ENCODE measurements around the gene MEN1. TPM values are rescaled to one million over a fixed set of nuclear protein-coding genes. Genes with fewer than 3 reads are reported as not detected.

MEN1 gene
- total and polyA plus RNA-seq, 8 donors = 8.7 to 25.3 (median 13.5) TPM

GRCh38 chr11:64770120-64770519 lies 40.2 kb downstream of the MEN1 start:
- no peak for ATAC-seq
- peaks cover 0 to 25% (median 7%) of the 10 kb centered on the region in 3 donors for H3K4me1 ChIP-seq
- no peak for DNase-seq
- no peaks in the 10 kb centered on the region for H3K9me3 ChIP-seq
- H3K27me3 ChIP-seq = no peaks in the 10 kb centered on the region
- H3K36me3 ChIP-seq = peaks cover 19 to 100% (median 89%) of the 10 kb centered on the region in 3 donors
- TF ChIP-seq CTCF (IDR thresholded peaks at IDR 0.05) = no peak
- intact Hi-C loops (cut with DNase I) = no loop called here
- 92 to 93% methylated on average over 12 of the region's 12 CpGs for WGBS, 2 donors
- H3K4me3 ChIP-seq = no peak overlapping the region
- H3K27ac ChIP-seq = no peak overlapping the region
- FAIRE-seq = no peak

GRCh38 chr11:64769283-64769682 lies 41.1 kb downstream of the MEN1 start:
- Histone ChIP-seq H3K27ac (no peak overlapping the region), H3K4me1 (peaks cover 0 to 21% (median 7%) of the 10 kb centered on the region in 3 donors), H3K36me3 (peaks cover 19 to 100% (median 90%) of the 10 kb centered on the region in 3 donors), H3K9me3 (no peaks in the 10 kb centered on the region), H3K4me3 (no peak overlapping the region), H3K27me3 (no peaks in the 10 kb centered on the region)
- intact Hi-C loops (cut with DNase I) = no loop called here
- FAIRE-seq (no peak), ATAC-seq (no peak), DNase-seq (no peak)
- WGBS, 2 donors = 88 to 90% methylated on average over 6 of the region's 6 CpGs
- TF ChIP-seq CTCF (IDR thresholded peaks at IDR 0.05) = no peak

GRCh38 chr11:64768300-64768694 lies 42.1 kb downstream of the MEN1 start:
- DNase-seq (no peak), ATAC-seq (no peak), FAIRE-seq (no peak)
- Histone ChIP-seq H3K9me3 (no peaks in the 10 kb centered on the region), H3K4me1 (peaks cover 0 to 18% (median 5%) of the 10 kb centered on the region in 3 donors), H3K27me3 (no peaks in the 10 kb centered on the region), H3K27ac (no peak overlapping the region), H3K4me3 (no peak overlapping the region), H3K36me3 (peaks cover 18 to 97% (median 87%) of the 10 kb centered on the region in 3 donors)
- TF ChIP-seq CTCF (IDR thresholded peaks at IDR 0.05) = no peak
- intact Hi-C loops (cut with DNase I) = no loop called here
- WGBS, 2 donors = 91 to 93% methylated on average over 6 of the region's 6 CpGs

GRCh38 chr11:64767344-64768299 lies 42.7 kb downstream of the MEN1 start:
- H3K27me3 ChIP-seq = no peaks in the 10 kb centered on the region
- DNase-seq = peak in 5 of 6 donors; percentile 42 to 76 (median 75)
- no peak overlapping the region for H3K27ac ChIP-seq
- ATAC-seq = peak in 3 of 4 donors; percentile 36 to 53 (median 43)
- peaks cover 16 to 95% (median 81%) of the 10 kb centered on the region in 3 donors for H3K36me3 ChIP-seq
- H3K4me3 ChIP-seq = no peak overlapping the region
- peak; percentile 66 to 79 (median 72) for TF ChIP-seq CTCF (IDR thresholded peaks at IDR 0.05)
- no peaks in the 10 kb centered on the region for H3K9me3 ChIP-seq
- WGBS, 2 donors = 52 to 55% methylated on average over 19 of the region's 19 CpGs
- intact Hi-C loops (cut with DNase I) = no loop called here
- peaks cover 0 to 12% (median 5%) of the 10 kb centered on the region in 3 donors for H3K4me1 ChIP-seq
- no peak for FAIRE-seq
